Measurements from ENCODE around the gene ARHGEF4.

ARHGEF4 gene

DNA sequence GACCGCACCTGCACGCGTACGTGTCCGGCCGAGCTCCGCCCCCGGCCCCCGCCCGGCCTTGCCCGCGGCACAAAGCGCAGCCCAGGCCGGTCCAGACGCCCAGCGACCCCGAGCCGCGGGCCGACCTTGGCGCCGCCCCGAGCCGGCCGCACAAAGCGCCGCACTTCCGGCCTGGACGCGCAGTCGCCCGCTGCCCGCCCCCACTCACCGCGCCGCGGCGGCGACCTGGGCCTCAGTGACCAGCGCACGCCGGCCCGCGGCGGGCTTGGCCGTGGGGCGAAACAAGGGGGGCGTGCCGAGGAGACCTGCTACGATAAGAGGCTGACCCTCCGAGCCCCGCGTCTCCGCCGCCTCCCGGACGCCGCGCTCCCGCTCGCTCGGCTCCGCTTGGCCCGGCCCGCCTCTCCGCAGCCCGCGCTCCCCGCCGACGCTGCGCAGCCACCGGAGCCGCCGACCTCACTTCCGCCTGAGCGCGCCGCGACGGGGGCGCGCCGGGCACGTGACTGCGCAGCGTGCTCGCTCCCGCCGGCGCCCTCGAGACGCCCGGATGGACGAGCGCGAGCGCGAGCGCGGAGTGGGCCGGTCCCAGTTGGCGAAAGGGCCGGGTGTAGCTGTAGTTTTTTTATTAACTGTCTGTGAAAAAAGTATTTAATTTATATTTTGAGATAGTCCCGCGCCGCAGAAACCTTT lies 256.4 kb downstream of the ARHGEF4 start, which contains the start of gene FAM168B:
FAM168B (minus strand) TSS at position 455 of the 690 bp plus-strand sequence. CDS start 10,814 bp downstream, outside the sequence.
- peak; percentile 78 for DNase-seq (ENCODE audit: low read depth)

DNA sequence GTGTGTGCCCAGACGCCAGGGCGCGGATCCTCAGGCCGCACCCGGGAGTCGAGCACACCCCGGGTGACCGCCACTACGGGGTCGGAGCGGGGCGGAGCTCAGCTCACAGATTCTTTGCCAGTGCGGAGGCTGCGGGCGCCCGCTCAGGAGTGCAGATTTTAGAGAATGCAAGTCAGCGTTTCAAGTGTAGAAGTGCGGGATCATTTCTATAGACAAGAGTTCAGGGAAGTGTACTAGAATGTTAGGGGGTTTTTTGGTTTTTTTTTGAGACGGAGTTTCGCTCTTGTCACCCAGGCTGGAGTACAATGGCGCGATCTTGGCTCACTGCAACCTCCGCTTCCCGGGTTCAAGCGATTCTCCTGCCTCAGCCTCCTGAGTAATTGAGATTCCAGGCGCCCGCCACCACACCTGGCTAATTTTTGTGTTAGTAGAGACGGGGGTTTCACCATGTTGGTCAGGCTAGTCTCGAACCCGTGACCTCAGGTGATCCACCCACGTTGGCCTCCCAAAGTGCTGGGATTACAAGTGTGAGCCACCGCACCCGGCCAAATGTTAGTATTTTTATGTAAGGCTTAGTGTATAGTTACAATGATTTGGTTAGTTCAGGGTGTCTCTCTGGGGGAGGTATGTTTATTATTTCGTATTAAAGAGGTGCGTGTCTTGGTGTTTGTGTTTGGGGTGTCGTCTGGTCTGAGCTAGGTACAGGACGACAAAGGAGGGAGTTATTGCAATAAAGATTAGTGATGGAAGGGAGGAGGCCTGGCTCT lies 257.2 kb downstream of the ARHGEF4 start:
- DNase-seq (ENCODE audit: low read depth), result no peak

GRCh38 chr2:131094463-131095281 lies 258.0 kb downstream of the ARHGEF4 start:
- DNase-seq (ENCODE audit: low read depth), result no peak

Measured in activated T-cell treated with anti-CD3 and anti-CD28 coated beads for 1 hour (primary cell).